ENCODE results near the gene FLOT1. TPM values are rescaled to one million over a fixed set of nuclear protein-coding genes. Genes with fewer than 3 reads are reported as not detected.

The FLOT1 gene
- total RNA-seq, 1 experiment from 2014 or later: 111 TPM

DNA sequence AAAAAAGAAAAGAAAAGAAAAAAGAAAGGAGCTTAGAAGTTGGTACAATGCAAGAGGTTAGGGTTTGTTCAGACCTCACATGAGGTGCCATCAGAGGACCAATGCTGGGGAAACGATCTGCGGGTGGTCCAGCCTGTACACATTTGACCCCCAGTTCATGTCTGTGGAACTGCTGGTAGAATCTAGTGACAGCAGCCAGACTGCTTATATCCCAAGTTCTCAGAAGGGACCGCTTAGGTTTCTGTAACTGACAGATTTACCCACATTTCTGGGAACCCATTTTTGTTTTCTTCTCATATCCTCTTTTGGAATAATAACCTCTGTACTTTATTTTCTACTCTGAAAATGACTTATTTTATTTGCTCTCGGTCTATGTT lies 60.7 kb downstream of the FLOT1 start:
- Histone ChIP-seq H3K4me1 (ENCODE audit: insufficient read depth, low read length) (peaks cover 14% of the 10 kb centered on the region; the same call in 1 of the 2 replicates), H2AFZ (ENCODE audit: low read length) (no peak overlapping the region), H2BK15ac (ENCODE audit: low read depth, low read length) (no peak overlapping the region), H2BK5ac (ENCODE audit: insufficient read length, low read length) (no peak overlapping the region), H4K8ac (replicated peaks; ENCODE audit: insufficient read length, low read depth, low read length) (no peak overlapping the region), H3K9ac (ENCODE audit: extremely low read depth, insufficient read length, low read length) (no peak overlapping the region), H2AK5ac (ENCODE audit: insufficient read length, low read length) (no peak overlapping the region), H3K9me3 (ENCODE audit: control insufficient read depth, low read depth, low read length) (no peaks in the 10 kb centered on the region), H2BK12ac (ENCODE audit: insufficient read length, low read depth, low read length) (no peak overlapping the region), H3K23me2 (ENCODE audit: insufficient read length, low read depth, low read length, poor library complexity, severe bottlenecking) (peaks cover 13% of the 10 kb centered on the region), H3K79me1 (ENCODE audit: insufficient read depth, low read depth, low read length, poor library complexity, severe bottlenecking) (no peaks in the 10 kb centered on the region), H3K18ac (ENCODE audit: insufficient read length, low read depth, low read length) (no peak overlapping the region), H3K56ac (ENCODE audit: insufficient read length, low read depth, low read length) (no peak overlapping the region), H4K5ac (ENCODE audit: insufficient read length, low read depth, low read length) (no peak overlapping the region), H3T11ph (ENCODE audit: low read length) (no peak overlapping the region), H3K23ac (ENCODE audit: insufficient read length, low read depth, low read length) (no peak overlapping the region), H4K20me1 (ENCODE audit: control insufficient read depth, insufficient read depth, insufficient read length) (no peaks in the 10 kb centered on the region), H3K27ac (ENCODE audit: insufficient read length, low read depth, low read length) (no peak overlapping the region), H3K4me2 (ENCODE audit: insufficient read depth, insufficient read length, low read length) (no peak overlapping the region), H2BK20ac (ENCODE audit: low read depth, low read length, poor library complexity, severe bottlenecking) (no peak overlapping the region), H3K27me3 (ENCODE audit: insufficient read depth, low read length) (no peaks in the 10 kb centered on the region), H4K91ac (ENCODE audit: insufficient read length, low read depth, low read length) (no peak overlapping the region), H2BK120ac (ENCODE audit: low read depth, low read length, poor library complexity, severe bottlenecking) (no peak overlapping the region), H3K4ac (ENCODE audit: low read depth, low read length) (no peak overlapping the region), H3K14ac (ENCODE audit: insufficient read depth, low read length) (no peak overlapping the region), H3K79me2 (ENCODE audit: insufficient read depth, low read length) (peaks cover 2% of the 10 kb centered on the region; the same call in 1 of the 2 replicates)
- DNase-seq: no peak
- TF ChIP-seq, protein P1, sequence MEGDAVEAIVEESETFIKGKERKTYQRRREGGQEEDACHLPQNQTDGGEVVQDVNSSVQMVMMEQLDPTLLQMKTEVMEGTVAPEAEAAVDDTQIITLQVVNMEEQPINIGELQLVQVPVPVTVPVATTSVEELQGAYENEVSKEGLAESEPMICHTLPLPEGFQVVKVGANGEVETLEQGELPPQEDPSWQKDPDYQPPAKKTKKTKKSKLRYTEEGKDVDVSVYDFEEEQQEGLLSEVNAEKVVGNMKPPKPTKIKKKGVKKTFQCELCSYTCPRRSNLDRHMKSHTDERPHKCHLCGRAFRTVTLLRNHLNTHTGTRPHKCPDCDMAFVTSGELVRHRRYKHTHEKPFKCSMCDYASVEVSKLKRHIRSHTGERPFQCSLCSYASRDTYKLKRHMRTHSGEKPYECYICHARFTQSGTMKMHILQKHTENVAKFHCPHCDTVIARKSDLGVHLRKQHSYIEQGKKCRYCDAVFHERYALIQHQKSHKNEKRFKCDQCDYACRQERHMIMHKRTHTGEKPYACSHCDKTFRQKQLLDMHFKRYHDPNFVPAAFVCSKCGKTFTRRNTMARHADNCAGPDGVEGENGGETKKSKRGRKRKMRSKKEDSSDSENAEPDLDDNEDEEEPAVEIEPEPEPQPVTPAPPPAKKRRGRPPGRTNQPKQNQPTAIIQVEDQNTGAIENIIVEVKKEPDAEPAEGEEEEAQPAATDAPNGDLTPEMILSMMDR (conservative IDR thresholded peaks at IDR 0.05): no peak
- H3K9me3 Mint-ChIP-seq: no peaks in the 10 kb centered on the region; a peak in 1 of 5 replicates
- peaks cover 3% of the 10 kb centered on the region; the same call in 1 of the 2 replicates for H3K27me3 Mint-ChIP-seq (ENCODE audit: low read depth)
- peak overlapping the region; percentile 35 to 73; a peak in 3 of 5 replicates for H3K4me3 Mint-ChIP-seq
- peak overlapping the region; percentile 62 to 79 (median 65); a peak in 3 of 7 replicates for H3K27ac Mint-ChIP-seq
- peaks cover 58 to 62% of the 10 kb centered on the region in 2 experiments for H3K4me1 Mint-ChIP-seq
- no CpG with 5 or more reads among the region's 4 CpGs for WGBS (ENCODE audit: extremely low coverage, insufficient read length, low lambda C conversion rate)
- peaks cover 3 to 31% (median 25%) of the 10 kb centered on the region in 3 experiments; a peak in 6 of 7 replicates for H3K36me3 Mint-ChIP-seq (ENCODE audit: insufficient read depth in 1 of 3, low read depth in 3 of 3)

Data from H9 (cell line).